ENCODE results near the gene NAP1L1. TPM values are rescaled to one million over a fixed set of nuclear protein-coding genes. Genes with fewer than 3 reads are reported as not detected.

NAP1L1 gene
- total RNA-seq, result 440 and 471 TPM in 2 replicates

DNA sequence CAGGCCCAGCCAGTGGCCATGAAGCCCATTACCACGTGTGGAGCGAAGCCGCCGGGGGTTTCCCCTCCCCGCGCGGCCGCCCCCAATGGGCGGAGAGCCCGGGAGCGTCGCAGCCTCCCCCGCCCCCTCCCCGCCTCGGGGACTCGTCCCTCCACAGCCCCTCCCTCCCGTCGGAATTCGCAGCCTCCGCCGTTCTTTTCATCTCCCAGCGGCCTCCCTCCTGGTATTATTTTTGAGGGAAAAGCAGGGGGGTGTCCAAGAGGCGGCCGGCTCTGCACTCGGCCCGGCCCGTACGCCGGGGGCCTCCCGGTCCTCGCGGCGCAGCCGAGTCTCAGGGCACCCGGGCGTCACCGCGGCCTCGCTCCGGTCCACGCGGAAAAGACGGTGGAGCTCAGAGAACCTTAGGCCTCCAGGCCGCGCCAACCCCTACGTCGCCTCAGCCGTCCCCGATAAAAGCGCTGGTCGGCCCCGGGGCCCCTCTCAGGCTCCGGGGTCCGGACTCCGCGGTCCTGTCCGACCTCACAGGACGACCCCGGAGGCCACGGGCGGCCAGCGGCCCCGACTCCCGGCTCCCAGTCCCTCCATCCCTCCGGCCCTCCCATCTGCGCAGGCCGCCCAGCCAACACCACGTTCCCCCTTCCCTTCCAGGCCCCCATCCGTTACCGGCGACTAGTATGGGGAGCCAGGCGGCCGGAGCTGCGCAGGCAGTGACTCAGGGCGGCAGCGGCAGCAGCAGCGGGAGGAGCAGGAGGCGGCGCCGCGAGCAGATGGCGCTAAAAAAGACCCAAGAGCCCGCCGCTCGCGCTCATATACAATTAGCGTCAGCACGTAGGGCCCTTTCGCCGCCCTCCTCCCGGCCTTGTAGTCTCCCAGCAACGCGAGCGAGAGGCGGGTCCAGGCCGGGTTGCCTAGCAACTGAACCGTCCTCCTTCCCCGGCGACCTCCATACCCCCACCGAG, at the start of gene NAP1L1:
Gene NAP1L1, minus strand, starts transcription at position 782 of the 959 bp plus-strand sequence. CDS start 10,466 bp downstream, outside the sequence.
- intact Hi-C loops (cut with micrococcal nuclease), result loop anchor here (1.0 to 5.0 kb wide), 15 partner anchors 35 to 1547 kb away; partner anchors contain the start of genes ATXN7L3B, BBS10, GLIPR1 and GLIPR1L2

DNA sequence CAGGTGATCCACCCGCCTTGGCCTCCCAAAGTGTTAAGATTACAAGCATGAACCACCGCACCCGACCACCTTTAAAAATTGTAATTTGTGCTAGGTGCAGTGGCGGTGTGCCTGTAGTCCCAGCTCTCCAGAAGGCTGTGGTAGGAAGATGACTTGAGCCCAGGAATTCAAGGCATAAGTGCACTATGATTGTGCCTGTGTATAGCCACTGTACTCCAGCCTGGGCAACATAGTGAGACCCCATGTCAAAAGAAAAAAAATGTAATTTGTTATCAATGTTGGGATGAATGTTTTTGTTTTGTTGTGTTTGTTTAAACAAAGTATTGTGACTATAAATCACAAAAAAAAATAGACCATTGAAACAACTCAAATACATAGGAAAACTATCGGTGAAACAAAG, 43.1 kb upstream of the NAP1L1 start:
- intact Hi-C loops (cut with micrococcal nuclease), result loop anchor here (10.0 kb wide), 1 partner anchor 547 kb away; no protein-coding TSS in a partner anchor

GRCh38 chr12:76124456-76124855, 40.0 kb upstream of the NAP1L1 start:
- intact Hi-C loops (cut with micrococcal nuclease), result loop anchor here (5.0 to 10.0 kb wide), 2 partner anchors 33 to 550 kb away; no protein-coding TSS in a partner anchor

DNA sequence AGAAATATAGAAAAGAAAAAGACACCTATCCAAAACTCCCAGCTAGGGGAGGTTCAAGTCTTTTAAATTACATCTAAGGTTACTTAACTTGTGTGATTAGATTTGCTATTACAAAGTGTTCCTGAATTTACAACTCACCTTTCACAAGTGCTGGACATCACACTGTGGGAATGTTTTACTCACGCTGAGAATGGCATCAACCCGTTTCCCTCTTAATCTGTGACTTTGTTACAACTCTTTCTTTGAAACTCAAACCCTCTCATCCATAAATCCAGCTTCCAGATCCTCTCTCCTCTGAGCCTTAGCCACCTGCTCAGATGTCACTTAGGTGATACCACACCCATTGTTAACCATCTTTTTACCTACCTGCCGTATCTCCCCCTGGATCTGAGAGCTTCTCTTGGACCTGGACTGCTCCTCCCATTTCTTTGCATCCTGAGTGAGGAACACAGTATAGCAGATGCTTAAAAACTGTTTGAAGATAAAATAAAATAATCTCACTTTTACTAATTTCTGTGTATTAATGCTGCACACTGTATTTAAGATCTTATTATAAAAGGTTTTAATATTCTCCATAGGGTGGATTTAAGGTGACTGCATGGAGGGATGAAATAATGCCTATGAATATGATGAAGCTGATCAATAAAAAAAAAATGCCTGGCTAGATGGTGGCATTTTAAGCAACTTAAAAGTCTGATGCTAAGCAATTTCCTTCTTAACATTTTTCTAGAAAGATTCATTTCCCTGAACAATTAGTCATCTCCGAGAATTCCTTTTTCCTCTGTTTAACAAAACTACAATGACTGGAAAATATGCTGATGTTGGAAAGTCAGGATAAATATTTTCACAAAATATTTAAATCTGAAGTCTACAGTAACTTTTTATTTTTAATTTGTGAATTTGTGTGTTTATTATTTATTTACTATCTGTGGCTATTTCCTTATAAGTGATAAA, 39.1 kb upstream of the NAP1L1 start:
- intact Hi-C loops (cut with micrococcal nuclease), result loop anchor here (5.0 to 10.0 kb wide), 2 partner anchors 34 to 551 kb away; no protein-coding TSS in a partner anchor

DNA sequence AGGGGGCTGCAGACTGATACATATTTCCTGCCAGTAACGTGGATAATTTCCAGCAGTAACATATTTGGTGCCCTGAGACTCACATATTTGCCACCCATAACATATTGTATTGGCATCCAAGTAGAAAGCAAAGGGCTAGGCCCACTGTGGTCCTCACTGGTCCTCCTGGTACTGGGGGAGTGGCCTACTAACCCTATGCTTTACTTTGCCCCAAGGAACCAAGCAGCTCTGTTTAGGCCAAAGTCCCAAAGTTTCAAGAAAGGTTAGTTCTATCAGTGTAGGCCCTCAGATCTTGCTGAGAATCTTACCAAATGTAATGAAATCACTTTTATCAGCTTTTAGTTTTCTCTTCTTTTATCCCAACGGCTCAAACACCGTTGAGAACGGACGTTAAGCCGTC, 35.4 kb upstream of the NAP1L1 start:
- intact Hi-C loops (cut with micrococcal nuclease), result loop anchor here (2.0 to 10.0 kb wide), 3 partner anchors 35 to 555 kb away; partner anchors contain the start of gene NAP1L1

- intact Hi-C loops (cut with micrococcal nuclease), result loop anchor here (2.0 kb wide), 1 partner anchor 33 kb away; the partner anchor contains the start of gene NAP1L1
These were observed 33.3 kb upstream of the NAP1L1 start for GRCh38 chr12:76117751-76118150.

DNA sequence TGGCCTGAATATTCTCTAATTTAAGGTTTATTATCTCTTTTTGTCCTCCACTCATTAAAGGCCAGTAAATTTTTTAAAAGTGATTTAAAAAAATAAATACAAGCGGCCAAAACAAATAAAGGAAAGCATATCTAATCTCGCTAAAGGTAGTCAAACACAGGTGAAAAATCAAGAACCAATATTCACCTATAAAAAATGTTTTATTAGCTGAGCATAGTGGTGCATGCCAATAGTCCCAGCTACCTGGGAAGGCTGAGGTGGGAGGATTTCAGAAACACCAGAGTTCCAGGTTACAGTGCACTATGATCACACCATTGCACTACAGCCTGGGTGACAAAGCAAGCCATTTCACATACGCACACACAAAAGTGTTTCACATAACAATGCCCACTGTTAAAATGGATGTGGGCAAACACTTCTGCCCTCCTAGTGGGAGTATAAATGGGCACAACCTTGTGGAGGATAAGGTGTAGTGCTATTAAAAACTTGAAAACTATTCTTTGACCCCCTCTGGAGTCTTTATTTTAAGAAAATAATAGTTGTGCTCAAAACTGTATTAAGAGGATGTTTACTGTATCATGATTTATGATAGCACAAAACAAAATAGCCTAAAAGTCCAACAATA, 32.7 kb upstream of the NAP1L1 start:
- intact Hi-C loops (cut with micrococcal nuclease), result no loop called here

DNA sequence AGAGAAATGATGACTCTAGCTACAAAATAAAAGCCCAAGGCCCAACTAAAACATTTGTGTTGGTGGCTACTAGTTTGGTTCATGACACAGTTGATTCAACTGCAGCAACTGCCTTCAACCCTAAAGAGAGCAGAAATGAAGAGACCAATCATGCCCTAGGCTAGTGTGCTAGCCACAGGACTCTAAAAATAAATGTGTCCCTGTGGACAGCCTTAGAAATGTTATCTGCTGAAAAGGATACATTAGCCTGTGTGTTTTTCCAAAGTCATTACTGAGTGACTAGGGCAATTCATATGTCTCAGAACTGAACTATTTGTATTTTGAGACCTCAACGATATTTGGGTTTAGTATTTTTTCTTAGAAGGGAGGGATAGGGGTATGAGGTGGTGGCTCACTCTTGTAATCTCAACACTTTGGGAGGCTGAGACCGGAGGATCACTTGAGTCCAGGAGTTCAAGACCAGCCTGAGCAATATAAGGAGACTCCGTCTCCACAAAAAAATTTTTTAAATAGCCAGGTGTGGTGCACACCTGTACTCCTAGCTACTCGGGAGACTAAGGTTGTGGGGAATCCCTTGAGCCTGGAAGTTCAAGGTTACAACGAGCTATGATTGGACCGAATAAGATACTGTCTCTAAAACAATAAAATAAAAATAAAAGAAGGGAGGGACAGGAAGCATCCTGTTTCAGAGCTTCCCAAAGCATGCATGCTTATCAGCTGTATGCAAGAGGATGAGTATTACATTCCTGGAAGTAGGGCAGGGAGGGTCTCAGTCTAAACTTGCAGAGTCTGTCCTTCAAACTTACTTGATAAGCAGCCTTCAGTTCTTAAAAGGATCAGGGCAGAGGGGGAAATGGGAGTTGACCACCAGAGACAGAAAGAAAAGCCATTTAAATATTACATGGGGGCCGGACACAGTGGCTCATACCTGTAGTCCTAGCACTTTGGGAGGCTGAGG, 29.6 kb upstream of the NAP1L1 start:
- intact Hi-C loops (cut with micrococcal nuclease), result no loop called here

- intact Hi-C loops (cut with micrococcal nuclease), result no loop called here
These were observed 26.8 kb upstream of the NAP1L1 start for GRCh38 chr12:76111209-76111749.

GRCh38 chr12:76109879-76110278, 25.4 kb upstream of the NAP1L1 start:
- intact Hi-C loops (cut with micrococcal nuclease), result no loop called here

GRCh38 chr12:76108356-76108755, 23.9 kb upstream of the NAP1L1 start:
- intact Hi-C loops (cut with micrococcal nuclease), result no loop called here

- intact Hi-C loops (cut with micrococcal nuclease), result no loop called here
These were observed 22.1 kb upstream of the NAP1L1 start for GRCh38 chr12:76106631-76107030.

- intact Hi-C loops (cut with micrococcal nuclease), result no loop called here
These were observed 19.5 kb upstream of the NAP1L1 start for GRCh38 chr12:76103958-76104357.

GRCh38 chr12:76101739-76102385, 17.4 kb upstream of the NAP1L1 start:
- intact Hi-C loops (cut with micrococcal nuclease), result no loop called here

DNA sequence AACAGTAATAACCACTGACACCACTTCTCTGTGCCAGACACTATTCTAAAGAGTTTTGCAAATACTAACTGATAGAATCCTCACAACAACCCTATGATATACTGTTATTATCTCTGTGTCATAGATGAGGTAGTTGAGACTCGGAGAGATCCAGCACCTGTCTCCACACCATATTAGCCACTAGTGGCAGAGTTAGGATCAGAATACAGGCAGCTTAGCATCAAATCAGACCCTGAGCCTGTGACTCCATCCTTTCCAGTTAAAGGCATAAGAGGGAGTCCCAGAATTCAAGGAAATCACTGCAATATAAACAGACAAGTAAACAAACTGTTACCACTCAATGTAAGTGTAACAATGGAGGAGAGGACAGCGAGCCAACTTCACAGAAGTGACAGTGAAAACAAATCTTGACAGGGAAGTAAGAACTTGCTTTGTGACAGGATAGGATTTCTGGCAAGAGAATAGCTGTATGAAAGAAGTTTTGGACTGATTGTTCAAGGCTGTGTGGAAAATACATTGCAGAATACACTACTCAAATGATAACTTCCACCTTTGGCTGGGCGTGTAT, 11.7 kb upstream of the NAP1L1 start:
- intact Hi-C loops (cut with micrococcal nuclease), result no loop called here

- intact Hi-C loops (cut with micrococcal nuclease), result no loop called here
These were observed 10.3 kb upstream of the NAP1L1 start for GRCh38 chr12:76094754-76095153.

GRCh38 chr12:76091246-76091754, 6.8 kb upstream of the NAP1L1 start:
- intact Hi-C loops (cut with micrococcal nuclease), result no loop called here

DNA sequence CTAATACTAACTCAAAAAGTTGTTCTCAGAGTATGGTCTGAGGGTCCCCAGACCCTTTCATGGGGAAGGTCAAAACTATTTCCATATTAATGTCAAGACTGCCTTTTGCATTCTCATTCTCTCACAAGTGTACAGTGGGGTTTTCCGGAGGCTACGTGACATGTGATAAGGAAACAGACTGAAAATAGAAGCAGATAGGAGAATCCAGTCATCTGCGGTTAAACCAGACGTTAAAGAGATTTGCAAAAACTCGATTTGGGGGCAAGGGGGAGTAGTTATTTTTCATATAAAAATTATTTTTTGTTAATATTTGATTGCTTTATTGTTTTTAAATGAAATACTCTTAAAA, 1.0 kb upstream of the NAP1L1 start:
- intact Hi-C loops (cut with micrococcal nuclease), result loop anchor here (1.0 to 5.0 kb wide), 8 partner anchors 33 to 982 kb away; partner anchors contain the start of genes E2F7, GLIPR1L2 and OSBPL8
